HG03378 (cell line): ENCODE data around the gene BDH1.
"Not testable (repeated sequence)": the region's sequence is repeated elsewhere in the genome, so short reads cannot be mapped to it uniquely, and the experiment has no call there.

Source experiments
- ATAC-seq: cut with Tn5 transposase; IDR thresholded peaks from one replicate; pipeline ENCODE4 v1.9.1; 2021; ENCODE audit warnings: mild to moderate bottlenecking, moderate library complexity; ENCODE audit not compliant: unreplicated experiment

BDH1 gene

GRCh38 chr3:197578376-197578775, 22.6 kb upstream of the BDH1 start:
- ATAC-seq = no peak

GRCh38 chr3:197577366-197578074, 21.8 kb upstream of the BDH1 start:
- no peak for ATAC-seq

DNA sequence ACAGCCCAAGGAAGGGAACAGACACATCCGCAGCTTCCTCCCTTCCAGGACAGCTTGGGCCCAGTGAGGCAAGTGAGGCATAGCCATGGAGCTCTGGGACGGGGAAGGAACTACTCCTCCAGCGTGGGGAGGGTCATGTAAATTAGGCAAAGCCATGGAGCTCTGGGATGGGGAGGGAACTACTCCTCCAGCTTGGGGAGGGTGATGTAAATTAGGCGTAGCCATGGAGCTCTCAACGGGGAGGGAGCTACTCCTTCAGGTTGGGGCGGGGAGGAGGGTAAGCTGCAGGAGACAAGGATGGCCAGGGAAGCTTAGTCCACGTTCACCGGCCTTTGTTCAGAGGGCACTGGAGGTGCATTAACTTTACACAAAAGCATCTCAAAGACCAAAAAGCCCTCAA, 21.1 kb upstream of the BDH1 start:
- no peak for ATAC-seq

GRCh38 chr3:197575362-197575761, 19.6 kb upstream of the BDH1 start:
- ATAC-seq = no peak

GRCh38 chr3:197574396-197574991, 18.7 kb upstream of the BDH1 start:
- not testable (repeated sequence) for ATAC-seq

- ATAC-seq = no peak
Measured at GRCh38 chr3:197573048-197573767, 17.4 kb upstream of the BDH1 start.

DNA sequence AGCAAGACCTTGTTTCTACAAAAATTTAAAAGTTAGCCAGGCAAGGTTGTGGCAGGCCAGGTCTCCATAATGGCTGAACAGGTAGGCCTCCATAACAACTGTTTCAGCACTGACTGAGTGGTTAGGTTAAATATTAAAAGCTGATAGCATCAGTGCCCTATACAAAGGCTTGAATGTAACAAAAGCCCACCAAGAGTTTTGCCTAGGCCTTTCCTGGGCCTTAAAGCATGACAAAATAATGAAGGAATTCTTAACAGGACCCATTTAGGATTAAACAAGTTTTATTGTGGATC, 16.1 kb upstream of the BDH1 start:
- ATAC-seq = not testable (repeated sequence)

GRCh38 chr3:197571074-197571879, 15.5 kb upstream of the BDH1 start:
- not testable (repeated sequence) for ATAC-seq

GRCh38 chr3:197569433-197569832, 13.7 kb upstream of the BDH1 start:
- ATAC-seq = not testable (repeated sequence)

GRCh38 chr3:197567904-197568681, 12.3 kb upstream of the BDH1 start:
- no peak for ATAC-seq

- ATAC-seq = not testable (repeated sequence)
Measured at GRCh38 chr3:197566155-197566554, 10.4 kb upstream of the BDH1 start.

DNA sequence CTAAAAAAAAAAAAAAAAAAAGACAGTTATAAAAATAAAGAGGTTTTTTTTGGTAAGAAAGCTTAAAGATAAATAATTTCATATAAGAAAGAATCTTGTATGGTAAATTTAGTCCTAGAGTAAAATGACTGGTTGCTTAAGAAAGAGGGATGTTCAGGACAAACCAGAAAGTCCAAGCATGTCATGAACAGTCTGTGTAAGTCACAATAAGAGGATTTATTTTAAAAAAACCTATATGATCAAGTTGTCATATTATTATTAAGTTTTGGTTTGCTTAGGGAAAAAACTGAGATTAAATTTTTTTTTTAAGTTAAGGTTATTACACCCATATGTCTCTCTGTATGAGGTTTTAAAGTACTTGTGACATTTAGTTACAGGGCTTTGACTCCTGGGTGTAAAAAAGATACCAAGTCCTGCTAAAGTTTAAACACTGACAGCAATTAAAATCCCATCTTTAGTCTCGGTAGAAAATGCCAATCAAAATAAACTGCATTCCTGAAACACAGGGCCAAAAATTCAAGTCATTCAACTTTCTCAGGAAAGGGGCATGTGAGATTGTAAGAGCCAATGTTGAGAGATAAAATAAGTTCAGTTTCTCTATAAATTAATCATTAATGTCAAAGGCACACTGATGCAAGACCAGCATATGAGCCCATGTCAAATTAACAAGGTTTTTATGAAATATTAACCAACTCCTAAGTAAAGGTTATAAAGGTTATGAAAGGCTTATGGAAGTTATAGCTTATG, 8.5 kb upstream of the BDH1 start:
- ATAC-seq = no peak

DNA sequence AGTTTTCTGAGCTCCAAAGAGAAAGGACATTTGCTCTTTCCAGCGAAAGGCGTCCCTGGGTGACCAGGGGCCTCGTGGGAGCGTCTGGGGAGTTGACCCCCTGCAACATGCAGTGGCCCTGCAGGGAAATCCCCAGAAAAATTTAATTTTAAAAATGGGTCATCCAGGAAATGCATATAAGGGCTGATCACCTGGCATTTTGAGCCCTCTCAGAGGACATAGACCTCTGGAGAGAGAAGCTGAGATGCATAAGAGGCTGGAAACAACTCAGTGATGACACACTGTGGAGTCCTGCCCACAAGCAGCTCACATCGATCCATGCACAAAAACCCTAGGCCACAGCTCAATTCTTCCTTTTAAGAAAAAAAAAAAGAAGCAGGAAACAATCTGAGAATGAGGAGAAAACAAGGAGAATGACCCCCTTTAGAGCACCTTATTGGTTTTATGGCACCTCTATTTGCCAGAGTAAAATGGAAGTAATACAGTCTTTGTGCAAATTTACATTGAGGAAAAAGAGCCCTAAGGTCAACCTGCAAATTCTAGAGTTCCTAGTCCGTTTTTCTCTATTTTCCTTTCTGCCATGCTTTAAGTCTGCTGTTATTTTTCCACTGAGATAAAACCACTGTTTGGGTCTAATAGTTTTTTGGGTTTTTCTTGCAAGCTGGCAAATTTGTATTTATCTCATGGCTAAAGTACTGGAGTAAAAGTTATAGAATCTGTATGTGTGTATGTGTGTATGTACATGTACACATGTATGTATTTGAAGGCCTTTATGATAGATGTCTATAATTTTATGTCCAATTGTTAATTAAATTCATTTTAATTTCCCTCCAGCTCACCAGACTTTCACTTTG, 6.9 kb upstream of the BDH1 start:
- ATAC-seq = no peak

DNA sequence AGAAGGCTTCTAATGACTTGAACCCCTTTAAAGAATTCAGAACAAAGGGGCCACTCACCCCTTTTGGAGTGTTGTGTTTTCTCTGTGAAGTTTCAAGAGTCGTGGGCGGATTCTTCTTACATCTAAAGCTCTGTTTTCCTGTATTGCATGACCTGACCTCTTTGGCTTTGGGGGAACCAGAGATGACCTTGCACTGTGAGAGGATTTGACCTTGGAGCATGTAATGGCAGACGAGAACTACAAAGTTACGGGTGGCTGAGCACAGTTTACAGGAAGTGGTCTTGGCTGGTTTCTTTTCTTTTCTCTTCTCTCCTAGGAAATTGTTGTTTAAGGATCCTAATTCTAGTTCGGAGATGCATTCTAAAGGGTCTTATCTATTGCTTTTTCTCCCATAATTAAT, 6.2 kb upstream of the BDH1 start:
- no peak for ATAC-seq

DNA sequence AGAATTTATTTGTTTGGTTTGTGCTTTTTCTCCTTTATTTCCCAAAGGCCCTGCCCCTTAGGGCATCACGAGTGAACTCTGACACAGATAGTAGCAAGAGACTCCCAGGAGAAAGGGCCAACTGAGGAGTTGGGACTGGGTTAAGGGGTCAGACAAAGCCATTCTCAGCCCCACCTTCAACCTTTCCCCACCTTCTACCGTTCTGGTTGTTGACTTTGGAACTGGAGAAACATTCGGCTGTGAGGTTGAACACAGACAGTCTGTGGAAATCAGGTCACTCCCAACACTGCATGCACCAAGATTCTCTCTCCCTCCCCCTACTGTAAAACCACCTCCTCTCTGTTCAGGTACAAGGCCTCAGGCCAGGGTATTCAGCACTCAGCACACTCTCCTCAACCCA, 3.9 kb upstream of the BDH1 start:
- ATAC-seq = no peak

- ATAC-seq = peak; percentile 94
Measured at GRCh38 chr3:197554562-197555280, 1.0 kb downstream of the BDH1 start.

- peak; percentile 5 for ATAC-seq
Measured at GRCh38 chr3:197554196-197554561, 1.6 kb downstream of the BDH1 start.

- ATAC-seq = no peak
Measured at GRCh38 chr3:197552198-197552597, 3.6 kb downstream of the BDH1 start.

- ATAC-seq = no peak
Measured at GRCh38 chr3:197550489-197550888, 5.3 kb downstream of the BDH1 start.
